ENCODE measurements around the gene ITLN1.
"Not testable (repeated sequence)": the region's sequence is repeated elsewhere in the genome, so short reads cannot be mapped to it uniquely, and the experiment has no call there.

The ITLN1 gene

GRCh38 chr1:160883581-160884513 lies 1.1 kb downstream of the ITLN1 start:
- no peak for DNase-seq (ENCODE audit: low spot score)

GRCh38 chr1:160882582-160882981 lies 2.4 kb downstream of the ITLN1 start:
- DNase-seq (ENCODE audit: low spot score): no peak

GRCh38 chr1:160881264-160881663 lies 3.7 kb downstream of the ITLN1 start:
- not testable (repeated sequence) for DNase-seq (ENCODE audit: low spot score)

- DNase-seq (ENCODE audit: low spot score): no peak
Observed at GRCh38 chr1:160880216-160880615, 4.8 kb downstream of the ITLN1 start.

GRCh38 chr1:160879056-160879455 lies 5.9 kb downstream of the ITLN1 start:
- DNase-seq (ENCODE audit: low spot score): peak; percentile 42

GRCh38 chr1:160877221-160877620 lies 7.8 kb downstream of the ITLN1 start:
- DNase-seq (ENCODE audit: low spot score): peak; percentile 55

GRCh38 chr1:160876311-160876710 lies 8.7 kb downstream of the ITLN1 start:
- DNase-seq (ENCODE audit: low spot score): no peak

GRCh38 chr1:160875591-160875990 lies 9.4 kb downstream of the ITLN1 start:
- not testable (repeated sequence) for DNase-seq (ENCODE audit: low spot score)

- peak; percentile 23 for DNase-seq (ENCODE audit: low spot score)
Observed at GRCh38 chr1:160874935-160875334, 10.0 kb downstream of the ITLN1 start.

GRCh38 chr1:160868141-160868540 lies 16.8 kb downstream of the ITLN1 start:
- no peak for DNase-seq (ENCODE audit: low spot score)

GRCh38 chr1:160867651-160868050 lies 17.3 kb downstream of the ITLN1 start:
- DNase-seq (ENCODE audit: low spot score): not testable (repeated sequence)

GRCh38 chr1:160866695-160867260 lies 18.2 kb downstream of the ITLN1 start:
- no peak for DNase-seq (ENCODE audit: low spot score)

GRCh38 chr1:160866001-160866694 lies 18.8 kb downstream of the ITLN1 start:
- no peak for DNase-seq (ENCODE audit: low spot score)

- DNase-seq (ENCODE audit: low spot score): no peak
Observed at GRCh38 chr1:160865337-160865736, 19.6 kb downstream of the ITLN1 start.

GRCh38 chr1:160864173-160864572 lies 20.8 kb downstream of the ITLN1 start:
- no peak for DNase-seq (ENCODE audit: low spot score)

- no peak for DNase-seq (ENCODE audit: low spot score)
Observed at GRCh38 chr1:160863774-160864131, 21.2 kb downstream of the ITLN1 start.

GRCh38 chr1:160863061-160863773 lies 21.8 kb downstream of the ITLN1 start:
- no peak for DNase-seq (ENCODE audit: low spot score)

GRCh38 chr1:160862203-160863060 lies 22.5 kb downstream of the ITLN1 start, which contains the start of gene CD244:
Gene CD244 (minus strand): TSS chr1:160862887. CDS start chr1:160862677, 210 bp downstream.
- peak; percentile 66 for DNase-seq (ENCODE audit: low spot score)

- DNase-seq (ENCODE audit: low spot score): no peak
Observed at GRCh38 chr1:160860840-160861505, 24.0 kb downstream of the ITLN1 start.

GRCh38 chr1:160859166-160859565 lies 25.8 kb downstream of the ITLN1 start:
- DNase-seq (ENCODE audit: low spot score): no peak

- no peak for DNase-seq (ENCODE audit: low spot score)
Observed at GRCh38 chr1:160858507-160858906, 26.5 kb downstream of the ITLN1 start.

Measured in CD4-positive, alpha-beta T cell treated with Interleukin-2 at 100 ng/mL for 4 hours (primary cell).